ENCODE results near the gene PTPRN2.

PTPRN2 gene

DNA sequence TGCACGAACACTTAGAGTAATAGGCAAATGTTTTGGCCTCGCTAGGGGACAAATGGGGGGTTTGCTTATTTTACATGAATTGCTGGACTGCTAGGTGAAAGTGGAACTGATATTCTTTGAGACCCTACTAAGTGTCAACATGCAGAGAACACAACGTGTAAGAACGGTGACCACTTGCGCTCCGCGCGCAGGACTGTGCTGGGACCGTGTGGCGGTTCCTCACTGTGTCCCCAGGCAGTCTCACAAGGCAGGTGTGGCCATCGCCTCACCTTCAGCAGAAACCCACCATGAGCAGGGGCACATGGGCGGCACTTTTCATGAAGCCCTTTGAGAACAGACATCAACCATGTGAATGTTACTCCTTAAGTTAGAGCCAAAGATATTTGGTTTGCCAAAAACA, 27.2 kb downstream of the PTPRN2 start:
- POLR2A ChIA-PET, result no interaction called here
- CTCF ChIA-PET, result no interaction called here
- TF ChIP-seq, protein P1, sequence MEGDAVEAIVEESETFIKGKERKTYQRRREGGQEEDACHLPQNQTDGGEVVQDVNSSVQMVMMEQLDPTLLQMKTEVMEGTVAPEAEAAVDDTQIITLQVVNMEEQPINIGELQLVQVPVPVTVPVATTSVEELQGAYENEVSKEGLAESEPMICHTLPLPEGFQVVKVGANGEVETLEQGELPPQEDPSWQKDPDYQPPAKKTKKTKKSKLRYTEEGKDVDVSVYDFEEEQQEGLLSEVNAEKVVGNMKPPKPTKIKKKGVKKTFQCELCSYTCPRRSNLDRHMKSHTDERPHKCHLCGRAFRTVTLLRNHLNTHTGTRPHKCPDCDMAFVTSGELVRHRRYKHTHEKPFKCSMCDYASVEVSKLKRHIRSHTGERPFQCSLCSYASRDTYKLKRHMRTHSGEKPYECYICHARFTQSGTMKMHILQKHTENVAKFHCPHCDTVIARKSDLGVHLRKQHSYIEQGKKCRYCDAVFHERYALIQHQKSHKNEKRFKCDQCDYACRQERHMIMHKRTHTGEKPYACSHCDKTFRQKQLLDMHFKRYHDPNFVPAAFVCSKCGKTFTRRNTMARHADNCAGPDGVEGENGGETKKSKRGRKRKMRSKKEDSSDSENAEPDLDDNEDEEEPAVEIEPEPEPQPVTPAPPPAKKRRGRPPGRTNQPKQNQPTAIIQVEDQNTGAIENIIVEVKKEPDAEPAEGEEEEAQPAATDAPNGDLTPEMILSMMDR (IDR thresholded peaks at IDR 0.05; ENCODE audit: insufficient read depth, low read length, missing control alignments), result no peak
- no peak overlapping the region for H3K4me3 ChIP-seq (ENCODE audit: low read depth, low read length)
- DNase-seq (ENCODE audit: low read depth, low spot score), result no peak

DNA sequence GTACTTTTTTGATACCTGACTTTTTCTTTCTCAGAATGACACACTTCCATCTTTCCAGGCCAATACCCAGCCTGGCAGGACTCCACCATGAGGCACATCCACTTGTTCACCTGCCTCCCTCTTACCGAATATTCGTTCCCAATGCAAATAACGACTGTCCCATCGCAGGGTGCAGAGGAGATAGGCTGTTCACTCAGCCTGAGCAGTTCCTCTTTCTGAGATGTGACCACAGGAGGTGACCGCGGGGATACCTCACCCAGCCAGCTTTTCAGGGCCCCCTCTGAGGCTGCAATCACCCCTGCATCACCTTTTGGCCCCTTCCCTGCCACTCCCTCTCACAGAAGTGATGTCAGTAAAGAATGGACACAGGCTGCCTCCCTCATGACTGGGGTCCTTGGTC, 28.3 kb downstream of the PTPRN2 start:
- TF ChIP-seq, protein P1 (IDR thresholded peaks at IDR 0.05; ENCODE audit: insufficient read depth, low read length, missing control alignments), result no peak
- H3K4me3 ChIP-seq (ENCODE audit: low read depth, low read length), result no peak overlapping the region
- no peak for DNase-seq (ENCODE audit: low read depth, low spot score)
- ChIA-PET CTCF (no interaction called here), POLR2A (no interaction called here)

DNA sequence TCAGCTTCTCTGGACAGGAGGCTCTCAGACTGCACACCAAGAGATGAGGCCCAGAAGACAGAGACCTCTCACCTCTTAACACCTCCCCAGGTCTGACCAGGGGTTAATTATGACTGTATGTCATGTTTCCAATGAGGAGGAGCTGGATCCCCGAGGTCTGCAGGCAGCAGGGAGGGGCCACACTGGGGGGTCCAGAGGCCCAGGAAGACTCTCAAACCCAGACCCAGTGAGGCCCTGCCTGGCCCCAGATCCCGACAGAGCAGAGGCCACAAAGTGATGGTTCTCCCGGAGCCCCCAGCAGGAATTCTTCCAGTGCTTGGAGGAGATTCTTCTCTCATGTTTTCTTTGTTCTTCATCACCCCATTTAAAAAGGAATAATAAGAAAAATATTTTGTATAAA, 28.8 kb downstream of the PTPRN2 start:
- TF ChIP-seq, protein P1 (IDR thresholded peaks at IDR 0.05; ENCODE audit: insufficient read depth, low read length, missing control alignments), result no peak
- no peak for DNase-seq (ENCODE audit: low read depth, low spot score)
- CTCF ChIA-PET, result no interaction called here
- POLR2A ChIA-PET, result no interaction called here
- no peak overlapping the region for H3K4me3 ChIP-seq (ENCODE audit: low read depth, low read length)

DNA sequence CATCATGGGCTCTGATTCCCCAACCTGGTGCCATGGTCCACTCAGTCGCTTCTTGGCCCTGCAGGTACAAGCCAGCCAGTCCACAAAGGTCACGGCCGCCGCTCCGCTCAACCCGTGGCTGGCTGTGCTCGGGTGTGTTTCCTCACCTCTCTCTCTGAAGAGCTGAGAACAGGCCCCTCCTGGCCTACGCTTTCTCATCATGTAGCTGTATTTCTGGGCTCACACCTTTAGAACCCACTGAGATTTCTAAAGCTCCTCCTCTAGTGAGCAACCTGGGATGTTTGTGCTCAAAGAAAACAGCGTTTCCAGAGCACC, 30.2 kb downstream of the PTPRN2 start:
- ChIA-PET POLR2A (no interaction called here), CTCF (no interaction called here)
- TF ChIP-seq, protein P1 (IDR thresholded peaks at IDR 0.05; ENCODE audit: insufficient read depth, low read length, missing control alignments), result no peak
- no peak for DNase-seq (ENCODE audit: low read depth, low spot score)
- no peak overlapping the region for H3K4me3 ChIP-seq (ENCODE audit: low read depth, low read length)

DNA sequence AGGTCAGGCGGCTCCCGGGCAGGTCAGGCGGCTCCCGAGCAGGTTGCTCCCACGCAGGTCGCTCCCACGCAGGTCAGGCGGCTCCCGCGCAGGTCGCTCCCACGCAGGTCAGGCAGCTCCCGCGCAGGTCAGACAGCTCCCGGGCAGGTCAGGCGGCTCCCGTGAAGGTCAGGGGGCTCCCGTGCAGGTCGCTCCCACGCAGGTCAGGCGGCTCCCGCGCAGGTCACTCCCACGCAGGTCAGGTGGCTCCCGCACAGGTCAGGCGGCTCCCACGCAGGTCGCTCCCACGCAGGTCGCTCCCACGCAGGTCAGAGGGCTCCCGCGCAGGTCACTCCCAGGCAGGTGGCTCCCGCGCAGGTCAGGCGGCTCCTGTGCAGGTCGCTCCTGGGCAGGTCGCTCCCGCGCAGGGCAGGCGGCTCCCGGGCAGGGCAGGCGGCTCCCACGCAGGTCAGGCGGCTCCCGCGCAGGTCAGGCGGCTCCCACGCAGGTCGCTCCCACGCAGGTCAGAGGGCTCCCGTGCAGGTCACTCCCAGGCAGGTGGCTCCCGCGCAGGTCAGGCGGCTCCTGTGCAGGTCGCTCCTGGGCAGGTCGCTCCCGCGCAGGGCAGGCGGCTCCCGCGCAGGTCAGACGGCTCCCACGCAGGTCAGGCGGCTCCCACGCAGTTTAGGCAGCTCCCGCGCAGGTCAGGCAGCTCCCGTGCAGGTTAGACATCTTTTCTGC, 30.7 kb downstream of the PTPRN2 start:
- ChIA-PET POLR2A (no interaction called here), CTCF (no interaction called here)
- TF ChIP-seq, protein P1 (IDR thresholded peaks at IDR 0.05; ENCODE audit: insufficient read depth, low read length, missing control alignments), result no peak

DNA sequence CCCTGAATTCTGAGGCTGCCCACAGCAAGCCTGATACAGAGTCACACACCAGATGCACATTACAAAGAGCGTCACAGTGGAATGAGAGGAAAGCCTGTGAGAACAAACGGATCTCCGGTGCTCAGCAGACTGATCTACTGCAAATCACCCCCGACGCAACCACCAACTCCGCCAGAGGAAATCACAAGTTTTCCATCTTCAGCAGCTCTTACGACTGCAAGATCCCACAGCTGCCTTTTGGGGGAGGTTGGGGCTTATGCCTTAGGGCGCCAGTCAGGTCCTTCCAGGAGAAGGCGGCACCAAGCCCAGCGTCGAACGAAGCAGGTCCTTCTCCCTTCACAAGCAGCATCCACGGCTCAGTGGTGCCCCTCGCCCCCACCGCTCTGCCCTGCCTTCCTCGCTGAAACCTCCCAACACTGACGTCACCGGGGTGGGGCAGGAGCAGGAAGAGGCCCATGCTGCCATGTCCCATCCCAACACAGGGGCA, 32.5 kb downstream of the PTPRN2 start:
- TF ChIP-seq, protein P1 (IDR thresholded peaks at IDR 0.05; ENCODE audit: insufficient read depth, low read length, missing control alignments), result no peak
- POLR2A ChIA-PET, result no interaction called here

More for the DNA sequence above, 30.7 kb downstream of the PTPRN2 start:
- no peak overlapping the region for H3K4me3 ChIP-seq (ENCODE audit: low read depth, low read length)
- DNase-seq (ENCODE audit: low read depth, low spot score), result no peak

More for the DNA sequence above, 32.5 kb downstream of the PTPRN2 start:
- H3K4me3 ChIP-seq (ENCODE audit: low read depth, low read length), result no peak overlapping the region
- CTCF ChIA-PET, result no interaction called here
- DNase-seq (ENCODE audit: low read depth, low spot score), result no peak

All from AG04449 (cell line).